Kidney epithelial cell (primary cell): ENCODE data around the gene MTHFD1L. TPM values are rescaled to one million over a fixed set of nuclear protein-coding genes. Genes with fewer than 3 reads are reported as not detected.
"Not testable (repeated sequence)": the region's sequence is repeated elsewhere in the genome, so short reads cannot be mapped to it uniquely, and the experiment has no call there.

Source experiments
- DNase-seq: peaks from one replicate; pipeline ENCODE4 v3.0.0-alpha.2; 2010; ENCODE audit warnings: low read depth
- H3K27me3 ChIP-seq: 2 replicates; pipeline ENCODE4 v1.6.0; 2011; ENCODE audit warnings: low read length; ENCODE audit not compliant: control insufficient read depth, insufficient read depth
- H3K36me3 ChIP-seq: 2 replicates; pipeline ENCODE4 v1.5.1; 2011; ENCODE audit warnings: low read length; ENCODE audit not compliant: control insufficient read depth, insufficient read depth
- H3K4me3 ChIP-seq: 2 replicates; pipeline ENCODE4 v1.5.1; 2011; ENCODE audit warnings: low read depth, mild to moderate bottlenecking, control low read depth, low read length
- CTCF ChIP-seq: IDR thresholded peaks from 2 replicates; pipeline ENCODE4 v1.5.1; 2011; ENCODE audit warnings: mild to moderate bottlenecking, moderate library complexity, low read length, control low read depth, inconsistent platforms; ENCODE audit not compliant: insufficient read depth, poor library complexity, severe bottlenecking
- total RNA-seq: library from RNA; depleted of rRNA; stranded (reverse); fragments of >200 nt; gene quantifications from 2 replicates; pipeline ENCODE4 v1.2.3, GENCODE V29; 2015

MTHFD1L gene
- total RNA-seq, 1 donor from 2014 or later, result 116 TPM

DNA sequence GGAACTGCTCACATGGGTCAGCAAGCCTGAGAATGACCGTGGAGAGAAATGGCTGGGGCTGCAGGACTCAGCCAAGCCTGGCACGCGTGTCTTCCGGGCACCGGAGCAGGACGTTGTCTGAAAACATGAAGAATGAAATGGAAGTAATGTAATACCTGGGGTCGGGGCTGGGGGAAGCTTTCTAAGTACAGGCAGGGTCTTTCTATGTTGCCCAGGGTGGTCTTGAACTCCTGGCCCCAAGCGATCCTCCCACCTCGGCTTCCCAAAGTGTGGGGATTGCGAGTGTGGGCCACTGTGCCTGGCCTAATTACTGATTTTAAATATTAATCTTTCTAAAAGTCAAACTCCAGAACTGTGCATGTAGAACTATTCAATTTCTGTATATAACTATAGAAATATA lies 218.8 kb downstream of the MTHFD1L start:
- no peaks in the 10 kb centered on the region for H3K36me3 ChIP-seq
- H3K4me3 ChIP-seq, result no peak overlapping the region
- H3K27me3 ChIP-seq, result no peaks in the 10 kb centered on the region
- DNase-seq, result no peak
- TF ChIP-seq CTCF, result no peak

DNA sequence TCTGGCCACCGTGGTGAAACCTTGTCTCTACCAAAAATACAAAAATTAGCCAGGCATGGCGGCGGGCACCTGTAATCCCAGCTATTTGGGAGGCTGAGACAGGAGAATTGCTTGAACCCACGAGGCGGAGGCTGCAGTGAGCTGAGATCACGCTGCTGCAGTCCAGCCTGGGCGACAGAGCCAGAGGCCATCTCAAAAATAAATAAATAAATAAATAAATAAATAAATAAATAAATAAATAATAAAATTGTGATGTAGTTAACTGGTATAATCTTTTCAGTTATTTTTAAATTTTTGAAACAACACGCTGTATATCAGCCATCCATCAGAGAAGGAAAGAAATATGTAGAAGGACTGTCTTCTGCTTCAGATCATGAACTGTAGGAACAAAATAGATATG lies 221.6 kb downstream of the MTHFD1L start:
- H3K36me3 ChIP-seq, H3K27me3 ChIP-seq, DNase-seq, H3K4me3 ChIP-seq: not testable (repeated sequence)

GRCh38 chr6:151087861-151088598 lies 222.5 kb downstream of the MTHFD1L start:
- Histone ChIP-seq H3K27me3 (no peaks in the 10 kb centered on the region), H3K36me3 (no peaks in the 10 kb centered on the region), H3K4me3 (no peak overlapping the region)
- TF ChIP-seq CTCF, result no peak
- DNase-seq, result no peak

- Histone ChIP-seq H3K36me3 (no peaks in the 10 kb centered on the region), H3K4me3 (no peak overlapping the region), H3K27me3 (no peaks in the 10 kb centered on the region)
- no peak for TF ChIP-seq CTCF
- no peak for DNase-seq
These were observed 223.1 kb downstream of the MTHFD1L start for GRCh38 chr6:151088599-151088935.

DNA sequence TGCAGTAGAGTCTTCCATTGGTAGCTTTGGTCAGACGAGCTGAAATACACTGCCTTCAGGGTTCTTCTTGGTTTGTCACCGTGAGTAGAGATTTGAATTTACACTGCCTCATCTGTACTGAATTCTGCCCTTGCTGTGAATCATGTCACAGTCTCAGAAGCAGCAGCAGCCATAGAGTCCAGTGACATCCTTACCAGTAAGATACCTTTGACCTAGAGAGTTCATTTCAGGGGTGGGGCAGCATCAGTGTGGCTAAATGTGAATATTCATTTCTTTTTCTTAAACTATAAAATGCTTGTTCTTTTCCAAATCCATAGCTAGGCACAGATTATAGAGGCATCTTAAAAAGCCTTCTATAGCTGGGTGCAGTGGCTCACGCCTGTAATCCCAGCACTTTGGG lies 223.5 kb downstream of the MTHFD1L start:
- no peak for TF ChIP-seq CTCF
- Histone ChIP-seq H3K36me3 (no peaks in the 10 kb centered on the region), H3K4me3 (no peak overlapping the region), H3K27me3 (no peaks in the 10 kb centered on the region)
- DNase-seq, result no peak

DNA sequence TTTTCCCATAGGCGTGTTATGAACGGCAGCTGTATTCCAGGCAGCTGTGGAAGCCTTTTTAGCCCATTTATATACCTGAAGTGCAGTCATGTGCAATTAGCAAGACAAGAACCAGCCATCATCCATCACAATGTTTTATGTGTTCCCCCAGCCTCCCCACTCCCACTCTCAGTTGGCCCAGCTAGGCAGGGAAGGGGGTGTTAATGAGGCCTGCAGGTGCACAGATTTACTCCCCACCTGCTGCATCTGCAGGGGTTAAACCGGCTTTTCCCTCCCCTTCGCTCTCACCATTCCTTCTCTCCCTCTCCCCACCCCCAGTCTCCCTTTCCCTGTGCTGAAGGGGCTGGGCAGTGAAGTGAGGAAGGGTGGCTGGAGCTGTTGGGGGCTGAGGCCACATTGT lies 224.5 kb downstream of the MTHFD1L start:
- no peak for TF ChIP-seq CTCF
- DNase-seq, result no peak
- H3K36me3 ChIP-seq, result no peaks in the 10 kb centered on the region

More for the DNA sequence above, 224.5 kb downstream of the MTHFD1L start:
- H3K4me3 ChIP-seq, result no peak overlapping the region
- H3K27me3 ChIP-seq, result no peaks in the 10 kb centered on the region
